NCI-H446 treated with DMSO at 0.1 percent for 48 hours (cell line): Measurements from ENCODE around the gene DCAF17.
"Not testable (repeated sequence)": the region's sequence is repeated elsewhere in the genome, so short reads cannot be mapped to it uniquely, and the experiment has no call there.

ENCODE experiments used
- DNase-seq: peaks from one replicate; lab custom pipeline; 2025; lab: John Stamatoyannopoulos, UW

The DCAF17 gene

GRCh38 chr2:171411214-171411613, 22.8 kb upstream of the DCAF17 start:
- DNase-seq: no peak

- DNase-seq: no peak
Measured at GRCh38 chr2:171411791-171412483, 22.1 kb upstream of the DCAF17 start.

GRCh38 chr2:171412571-171413175, 21.4 kb upstream of the DCAF17 start:
- no peak for DNase-seq

GRCh38 chr2:171414645-171415044, 19.4 kb upstream of the DCAF17 start:
- DNase-seq: not testable (repeated sequence)

- DNase-seq: peak; percentile 98
Measured at GRCh38 chr2:171416009-171416926, 17.8 kb upstream of the DCAF17 start.

GRCh38 chr2:171419333-171419732, 14.7 kb upstream of the DCAF17 start:
- no peak for DNase-seq

- no peak for DNase-seq
Measured at GRCh38 chr2:171420728-171421563, 13.1 kb upstream of the DCAF17 start.

GRCh38 chr2:171422710-171423495, 11.1 kb upstream of the DCAF17 start:
- not testable (repeated sequence) for DNase-seq

- no peak for DNase-seq
Measured at GRCh38 chr2:171430516-171431410, 3.3 kb upstream of the DCAF17 start.

GRCh38 chr2:171431677-171432167, 2.3 kb upstream of the DCAF17 start:
- no peak for DNase-seq

- DNase-seq: no peak
Measured at GRCh38 chr2:171432206-171432968, 1.6 kb upstream of the DCAF17 start.

GRCh38 chr2:171432969-171433762, 860 bp upstream of the DCAF17 start:
- DNase-seq: no peak

- DNase-seq: no peak
Measured at GRCh38 chr2:171433763-171434012, 338 bp upstream of the DCAF17 start, which contains the start of gene METTL8. TSS of gene METTL8 (minus strand) at chr2:171433990. CDS start at chr2:171392185, 41,805 bp downstream.

GRCh38 chr2:171436307-171436706, 2.3 kb downstream of the DCAF17 start:
- no peak for DNase-seq

- no peak for DNase-seq
Measured at GRCh38 chr2:171441470-171441869, 7.4 kb downstream of the DCAF17 start.

- DNase-seq: no peak
Measured at GRCh38 chr2:171447675-171448074, 13.6 kb downstream of the DCAF17 start.

GRCh38 chr2:171451074-171451473, 17.0 kb downstream of the DCAF17 start:
- no peak for DNase-seq

GRCh38 chr2:171452773-171453172, 18.7 kb downstream of the DCAF17 start:
- DNase-seq: no peak
